ENCODE data around the gene SEZ6. TPM values are rescaled to one million over a fixed set of nuclear protein-coding genes. Genes with fewer than 3 reads are reported as not detected.

SEZ6 gene
- total RNA-seq, 4 donors from 2014 or later: not detected

- no peaks in the 10 kb centered on the region for H3K27me3 ChIP-seq
- H3K4me3 ChIP-seq (replicated peaks in 1 of 3): no peak overlapping the region
- 97 to 100% methylated on average over 1 of the region's 1 CpG for WGBS, 2 donors
- intact Hi-C loops (cut with DNase I): no loop called here
- H3K27ac ChIP-seq: no peak overlapping the region
- no peak for DNase-seq
- TF ChIP-seq POLR2A (IDR thresholded peaks at IDR 0.05) (no peak), CTCF (IDR thresholded peaks at IDR 0.05) (no peak)
- peaks cover 0 to 4% of the 10 kb centered on the region in 2 donors for H3K36me3 ChIP-seq
- H3K4me1 ChIP-seq: peaks cover 26 to 50% of the 10 kb centered on the region in 2 donors
- no peaks in the 10 kb centered on the region for H3K9me3 ChIP-seq
Observed at GRCh38 chr17:28941251-28941650, 64.6 kb downstream of the SEZ6 start.

- no peak for TF ChIP-seq CTCF (IDR thresholded peaks at IDR 0.05)
- TF ChIP-seq POLR2A (IDR thresholded peaks at IDR 0.05): no peak
- 12 to 24% methylated on average over 3 of the region's 3 CpGs for WGBS, 2 donors
- Histone ChIP-seq H3K27me3 (no peaks in the 10 kb centered on the region), H3K4me3 (replicated peaks in 1 of 3) (no peak overlapping the region), H3K36me3 (peaks cover 0 to 4% of the 10 kb centered on the region in 2 donors), H3K27ac (no peak overlapping the region), H3K9me3 (no peaks in the 10 kb centered on the region), H3K4me1 (peaks cover 26 to 44% of the 10 kb centered on the region in 2 donors)
- intact Hi-C loops (cut with DNase I): no loop called here
- DNase-seq: peak; percentile 58 to 65
Observed at GRCh38 chr17:28940675-28941074, 65.2 kb downstream of the SEZ6 start.

- TF ChIP-seq CTCF (IDR thresholded peaks at IDR 0.05) (no peak), POLR2A (IDR thresholded peaks at IDR 0.05) (no peak)
- Histone ChIP-seq H3K9me3 (no peaks in the 10 kb centered on the region), H3K27me3 (no peaks in the 10 kb centered on the region), H3K4me3 (replicated peaks in 1 of 3) (no peak overlapping the region), H3K4me1 (peaks cover 26 to 39% of the 10 kb centered on the region in 2 donors), H3K36me3 (peaks cover 0 to 4% of the 10 kb centered on the region in 2 donors), H3K27ac (no peak overlapping the region)
- intact Hi-C loops (cut with DNase I): no loop called here
- 48 to 50% methylated on average over 3 of the region's 3 CpGs for WGBS, 2 donors
- no peak for DNase-seq
Observed at GRCh38 chr17:28940142-28940541, 65.7 kb downstream of the SEZ6 start.

GRCh38 chr17:28938552-28938951 lies 67.3 kb downstream of the SEZ6 start:
- no peak for TF ChIP-seq POLR2A (IDR thresholded peaks at IDR 0.05)
- TF ChIP-seq CTCF (IDR thresholded peaks at IDR 0.05): no peak
- DNase-seq: peak; percentile 49 to 50
- Histone ChIP-seq H3K27ac (no peak overlapping the region), H3K9me3 (no peaks in the 10 kb centered on the region), H3K4me3 (replicated peaks in 1 of 3) (no peak overlapping the region), H3K27me3 (no peaks in the 10 kb centered on the region), H3K36me3 (peaks cover 0 to 4% of the 10 kb centered on the region in 2 donors), H3K4me1 (peaks cover 26 to 34% of the 10 kb centered on the region in 2 donors)
- intact Hi-C loops (cut with DNase I): no loop called here

- peaks cover 26 to 34% of the 10 kb centered on the region in 2 donors for H3K4me1 ChIP-seq
- no peak overlapping the region for H3K4me3 ChIP-seq (replicated peaks in 1 of 3)
- no peaks in the 10 kb centered on the region for H3K9me3 ChIP-seq
- 72 to 83% methylated on average over 5 of the region's 5 CpGs for WGBS, 2 donors
- H3K36me3 ChIP-seq: no peaks in the 10 kb centered on the region
- no peak overlapping the region for H3K27ac ChIP-seq
- H3K27me3 ChIP-seq: no peaks in the 10 kb centered on the region
- DNase-seq: no peak
- TF ChIP-seq POLR2A (IDR thresholded peaks at IDR 0.05) (no peak), CTCF (IDR thresholded peaks at IDR 0.05) (no peak)
- intact Hi-C loops (cut with DNase I): no loop called here
Observed at GRCh38 chr17:28937044-28937729, 68.6 kb downstream of the SEZ6 start.
